ENCODE measurements around the gene CYP46A1.
"Not testable (repeated sequence)": the region's sequence is repeated elsewhere in the genome, so short reads cannot be mapped to it uniquely, and the experiment has no call there.

Gene CYP46A1

GRCh38 chr14:99757331-99758070 lies 73.4 kb downstream of the CYP46A1 start:
- TF ChIP-seq CTCF (IDR thresholded peaks at IDR 0.05; ENCODE audit: insufficient read depth, low read depth, low read length, missing control alignments), result no peak
- DNase-seq (ENCODE audit: low read depth), result no peak
- H3K4me3 ChIP-seq (ENCODE audit: low read depth, low read length), result no peak overlapping the region

- no peak overlapping the region for H3K4me3 ChIP-seq (ENCODE audit: low read depth, low read length)
- TF ChIP-seq CTCF (IDR thresholded peaks at IDR 0.05; ENCODE audit: insufficient read depth, low read depth, low read length, missing control alignments), result no peak
- DNase-seq (ENCODE audit: low read depth), result no peak
Measured at GRCh38 chr14:99758121-99758821, 74.2 kb downstream of the CYP46A1 start.

GRCh38 chr14:99758872-99759545 lies 74.9 kb downstream of the CYP46A1 start:
- no peak for TF ChIP-seq CTCF (IDR thresholded peaks at IDR 0.05; ENCODE audit: insufficient read depth, low read depth, low read length, missing control alignments)
- DNase-seq (ENCODE audit: low read depth), result no peak
- no peak overlapping the region for H3K4me3 ChIP-seq (ENCODE audit: low read depth, low read length)

- DNase-seq (ENCODE audit: low read depth), result peak; percentile 27
- TF ChIP-seq CTCF (IDR thresholded peaks at IDR 0.05; ENCODE audit: insufficient read depth, low read depth, low read length, missing control alignments), result no peak
- no peak overlapping the region for H3K4me3 ChIP-seq (ENCODE audit: low read depth, low read length)
Measured at GRCh38 chr14:99759546-99759925, 75.4 kb downstream of the CYP46A1 start.

GRCh38 chr14:99760817-99761216 lies 76.7 kb downstream of the CYP46A1 start:
- no peak overlapping the region for H3K4me3 ChIP-seq (ENCODE audit: low read depth, low read length)
- TF ChIP-seq CTCF (IDR thresholded peaks at IDR 0.05; ENCODE audit: insufficient read depth, low read depth, low read length, missing control alignments), result no peak
- no peak for DNase-seq (ENCODE audit: low read depth)

- H3K4me3 ChIP-seq (ENCODE audit: low read depth, low read length); DNase-seq (ENCODE audit: low read depth): not testable (repeated sequence)
Measured at GRCh38 chr14:99762911-99763310, 78.8 kb downstream of the CYP46A1 start.

- no peak overlapping the region for H3K4me3 ChIP-seq (ENCODE audit: low read depth, low read length)
- no peak for DNase-seq (ENCODE audit: low read depth)
- TF ChIP-seq CTCF (IDR thresholded peaks at IDR 0.05; ENCODE audit: insufficient read depth, low read depth, low read length, missing control alignments), result no peak
Measured at GRCh38 chr14:99763527-99764221, 79.6 kb downstream of the CYP46A1 start.
